GM12892 (cell line): Measurements from ENCODE around the gene MFSD12.

Experiments
- POLR2A ChIP-seq: IDR thresholded peaks from 2 replicates; pipeline ENCODE4 v1.6.1; 2011; ENCODE audit warnings: low read depth, low read length, control low read depth
- POLR2AphosphoS5 ChIP-seq: IDR thresholded peaks from 2 replicates; pipeline ENCODE4 v1.6.1; 2011; ENCODE audit warnings: low read depth, low read length, control low read depth

- TF ChIP-seq POLR2AphosphoS5 = no peak
- TF ChIP-seq POLR2A = no peak
Measured at GRCh38 chr19:3548606-3549005, 8.8 kb downstream of the MFSD12 start.
